Glomerular visceral epithelial cell (primary cell): ENCODE data around the gene CXCR4.
"Not testable (repeated sequence)": the region's sequence is repeated elsewhere in the genome, so short reads cannot be mapped to it uniquely, and the experiment has no call there.

Experiments used
- DNase-seq: peaks from one replicate; pipeline ENCODE4 v3.0.0-alpha.2; 2016; ENCODE audit errors: extremely low spot score

Gene CXCR4

DNA sequence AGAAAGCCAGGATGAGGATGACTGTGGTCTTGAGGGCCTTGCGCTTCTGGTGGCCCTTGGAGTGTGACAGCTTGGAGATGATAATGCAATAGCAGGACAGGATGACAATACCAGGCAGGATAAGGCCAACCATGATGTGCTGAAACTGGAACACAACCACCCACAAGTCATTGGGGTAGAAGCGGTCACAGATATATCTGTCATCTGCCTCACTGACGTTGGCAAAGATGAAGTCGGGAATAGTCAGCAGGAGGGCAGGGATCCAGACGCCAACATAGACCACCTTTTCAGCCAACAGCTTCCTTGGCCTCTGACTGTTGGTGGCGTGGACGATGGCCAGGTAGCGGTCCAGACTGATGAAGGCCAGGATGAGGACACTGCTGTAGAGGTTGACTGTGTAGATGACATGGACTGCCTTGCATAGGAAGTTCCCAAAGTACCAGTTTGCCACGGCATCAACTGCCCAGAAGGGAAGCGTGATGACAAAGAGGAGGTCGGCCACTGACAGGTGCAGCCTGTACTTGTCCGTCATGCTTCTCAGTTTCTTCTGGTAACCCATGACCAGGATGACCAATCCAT lies 2.7 kb downstream of the CXCR4 start:
- no peak for DNase-seq

DNA sequence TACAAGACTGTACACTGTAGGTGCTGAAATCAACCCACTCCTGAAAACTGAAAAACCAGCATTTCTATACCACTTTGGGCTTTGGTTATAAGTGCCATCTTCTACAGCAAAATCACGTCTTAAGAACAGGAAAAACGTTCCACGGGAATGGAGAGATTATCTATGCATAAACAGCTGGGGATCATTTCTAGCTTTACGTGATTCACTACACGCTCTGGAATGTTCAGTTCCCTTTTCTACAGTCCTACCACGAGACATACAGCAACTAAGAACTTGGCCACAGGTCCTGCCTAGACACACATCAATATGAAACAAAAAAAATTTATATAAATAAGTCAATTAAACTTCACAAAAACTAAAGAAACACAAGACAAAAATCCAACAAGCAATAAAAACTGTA lies 3.6 kb downstream of the CXCR4 start:
- DNase-seq: no peak

DNA sequence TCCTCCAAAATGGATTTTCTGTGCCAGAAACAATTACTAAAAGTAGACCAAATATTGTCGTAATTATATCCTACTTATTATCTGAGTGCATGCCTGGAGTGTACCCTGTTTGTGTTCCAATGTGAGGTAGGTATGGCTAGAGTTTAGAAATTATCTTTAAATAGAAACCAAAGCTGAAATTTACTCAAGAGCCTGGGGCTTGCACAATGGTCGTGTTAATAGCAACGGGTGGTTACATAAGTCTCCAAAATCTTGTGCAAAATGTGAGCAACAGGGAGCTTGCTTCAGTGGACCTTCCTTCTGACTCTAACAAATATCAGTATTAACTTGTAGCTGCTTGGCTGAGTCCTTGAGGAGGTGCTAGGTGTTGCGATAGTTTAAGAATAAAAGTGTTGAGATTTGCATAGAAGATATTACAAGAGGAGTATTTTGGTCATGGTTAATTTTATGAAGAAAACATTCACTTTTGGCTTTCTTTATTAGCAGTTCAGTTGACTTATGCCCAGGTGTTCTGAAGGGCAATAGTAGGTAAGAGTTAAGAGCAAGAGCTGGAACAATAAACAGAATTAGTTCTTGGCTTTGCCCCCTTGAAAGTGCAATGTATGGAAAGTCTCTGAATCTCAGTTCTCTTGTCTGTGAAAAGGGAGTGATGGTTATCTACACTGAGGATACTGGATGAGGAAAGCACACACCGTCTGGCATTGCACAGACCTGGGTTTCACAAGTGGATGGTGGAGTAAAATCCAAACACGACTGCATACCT lies 4.6 kb downstream of the CXCR4 start:
- DNase-seq: no peak

DNA sequence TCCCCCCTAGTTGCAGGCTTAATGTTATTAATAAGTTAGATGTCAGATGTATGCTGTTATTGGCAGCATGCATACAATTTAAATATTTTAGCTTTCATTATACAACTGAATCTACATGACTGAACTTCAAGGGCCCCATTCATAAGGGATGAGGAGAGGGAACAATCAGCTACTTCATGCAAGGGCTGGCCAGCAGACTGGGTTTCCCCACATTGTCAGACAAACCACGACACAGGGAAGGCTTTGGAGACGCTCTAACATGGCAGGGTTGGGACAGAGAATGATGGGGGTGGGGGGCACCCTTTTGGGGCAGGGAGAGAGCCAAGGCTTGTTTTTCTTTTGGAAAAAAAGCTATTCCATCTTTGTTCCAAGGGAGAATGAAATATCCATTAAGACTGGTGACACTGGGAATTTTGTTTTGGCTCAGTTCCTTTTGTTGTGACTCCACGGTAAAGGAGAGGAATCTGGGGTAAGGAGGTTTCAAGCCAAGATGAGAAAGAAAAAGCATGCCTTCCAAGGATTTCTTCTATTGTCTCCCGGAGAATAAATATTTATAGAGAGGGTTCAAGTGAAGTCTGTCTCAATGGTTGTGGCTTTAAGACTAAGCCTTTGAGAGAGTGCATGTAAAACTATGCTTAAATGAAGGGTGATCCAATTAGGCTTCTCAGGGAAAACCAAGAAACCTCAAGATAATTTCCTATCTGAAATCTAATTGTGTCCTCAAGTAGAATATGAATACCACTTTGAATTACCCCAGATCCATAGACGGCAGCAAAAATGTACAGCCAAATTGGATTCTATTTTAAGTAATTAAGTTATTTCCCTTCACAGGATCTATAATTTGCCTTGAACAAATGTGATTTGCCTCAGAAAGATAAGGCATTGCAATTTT lies 5.4 kb downstream of the CXCR4 start:
- DNase-seq: no peak

DNA sequence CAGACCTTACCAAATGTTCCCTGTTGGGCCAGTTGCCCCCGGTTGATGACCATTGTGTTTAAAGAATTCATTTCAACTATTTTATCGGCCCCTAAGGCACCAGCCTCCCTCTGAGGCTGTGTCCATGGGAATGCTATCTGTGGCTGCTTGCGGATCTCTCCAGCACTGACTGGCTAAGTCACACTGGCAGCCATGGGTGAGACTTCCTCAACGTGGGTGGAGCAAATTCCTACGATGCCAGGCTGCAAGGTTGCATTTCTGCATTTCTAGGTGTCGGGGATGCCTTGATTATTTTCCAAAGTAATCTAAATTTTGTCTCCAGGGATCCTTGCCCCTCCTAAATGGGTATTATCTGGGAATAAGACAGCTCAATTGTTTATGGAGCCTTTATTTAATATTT lies 6.2 kb downstream of the CXCR4 start:
- DNase-seq: no peak

DNA sequence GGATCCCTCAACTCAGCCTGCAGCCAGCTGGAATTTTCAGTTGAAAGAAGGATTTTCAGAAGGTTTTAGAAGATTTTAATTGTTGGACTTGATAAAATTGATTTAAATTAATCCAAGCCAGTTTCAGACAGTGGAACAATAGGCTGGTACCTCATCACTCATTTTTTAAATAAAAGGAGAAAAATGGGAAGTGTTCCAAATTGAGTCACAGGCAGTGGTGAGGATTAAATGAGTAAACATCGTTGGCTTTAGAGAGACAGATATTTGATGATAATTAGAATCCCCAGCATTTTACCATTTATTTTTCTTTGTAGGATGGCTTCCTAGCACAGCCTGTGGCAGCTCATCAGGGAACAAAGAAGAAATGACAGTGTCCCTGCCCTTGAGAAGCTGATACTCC lies 7.4 kb downstream of the CXCR4 start:
- no peak for DNase-seq

DNA sequence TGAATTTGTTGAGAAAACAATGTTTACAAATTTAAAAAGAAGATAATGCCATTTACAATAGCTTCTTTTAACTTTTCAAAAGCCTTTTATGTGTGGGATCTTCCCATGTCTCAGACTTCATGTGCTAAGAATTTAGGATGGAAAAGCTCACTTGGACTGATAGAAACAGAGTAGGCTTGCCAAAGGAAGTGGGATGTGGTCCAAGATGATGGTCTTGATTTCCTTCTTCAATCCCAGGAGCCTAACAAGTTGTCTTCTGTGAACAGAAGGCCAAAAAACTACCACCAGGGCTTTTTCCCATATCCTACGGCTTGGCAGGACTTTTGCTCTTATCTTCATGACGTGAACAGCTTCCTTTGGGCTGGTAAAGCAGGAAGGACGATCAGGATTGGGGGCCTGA lies 9.5 kb downstream of the CXCR4 start:
- no peak for DNase-seq

DNA sequence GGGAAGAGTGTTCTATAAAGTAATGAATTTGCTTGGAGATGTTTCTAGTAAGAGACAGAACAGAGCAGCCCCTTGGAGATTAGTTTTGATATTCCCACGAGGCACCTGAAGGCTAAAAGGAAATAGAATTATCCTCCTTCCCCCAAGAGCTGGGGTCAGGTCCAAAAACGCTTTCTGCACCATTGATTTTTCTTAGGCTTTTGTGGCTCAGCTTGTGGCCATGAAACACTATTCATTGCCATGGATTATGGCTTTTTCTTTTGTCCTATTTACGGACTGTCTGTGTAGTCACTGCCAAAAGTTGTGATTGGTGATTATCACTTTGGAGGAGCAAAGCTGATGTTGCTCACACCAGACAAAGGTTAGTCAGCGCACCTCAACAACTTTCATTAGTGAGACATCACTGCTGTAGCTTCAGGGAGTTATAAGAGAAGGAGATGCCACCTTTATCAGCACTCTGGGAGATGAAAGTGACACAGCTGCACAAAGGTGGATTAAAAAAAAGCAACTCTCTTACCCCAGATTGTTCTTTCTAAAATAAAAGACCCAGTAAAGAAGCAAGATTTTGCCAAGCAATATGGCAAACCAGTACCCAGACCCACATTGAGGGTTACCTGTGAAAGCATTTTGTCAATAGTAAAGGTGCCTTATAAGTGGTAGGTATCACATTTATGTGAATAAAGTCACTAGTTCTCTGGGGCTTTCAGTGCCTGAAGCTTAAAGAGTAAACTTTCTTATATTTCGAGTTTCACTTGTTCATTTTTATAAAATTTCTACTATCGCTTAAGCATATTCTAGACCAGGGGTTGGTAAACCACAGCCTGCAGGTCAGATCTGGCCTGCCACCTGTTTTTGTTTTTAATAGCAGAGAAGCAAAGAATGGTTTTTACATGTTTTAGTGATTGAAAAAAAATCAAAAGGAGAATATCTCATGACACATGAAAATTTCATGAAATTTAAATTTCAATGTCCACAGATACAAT lies 10.6 kb downstream of the CXCR4 start:
- DNase-seq: no peak

DNA sequence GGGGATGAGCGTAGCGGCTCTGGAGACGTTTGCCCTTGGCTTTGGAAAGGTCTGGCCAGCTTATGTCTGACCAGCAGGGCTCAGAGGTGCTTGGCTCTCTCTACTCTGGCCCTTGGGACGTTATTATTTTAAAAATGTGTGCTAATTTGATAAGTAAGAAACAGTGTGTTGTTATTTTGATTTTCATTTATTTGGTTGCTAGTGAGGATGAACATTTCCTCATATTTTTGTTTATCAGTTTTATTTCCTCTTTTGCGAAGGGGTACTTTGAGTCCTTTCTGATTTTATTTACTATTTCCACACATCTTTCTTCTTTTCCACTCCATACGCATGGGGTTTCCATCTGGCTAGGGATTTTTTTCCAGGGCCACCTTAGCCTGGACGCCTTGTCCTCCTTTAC lies 11.4 kb downstream of the CXCR4 start:
- no peak for DNase-seq

DNA sequence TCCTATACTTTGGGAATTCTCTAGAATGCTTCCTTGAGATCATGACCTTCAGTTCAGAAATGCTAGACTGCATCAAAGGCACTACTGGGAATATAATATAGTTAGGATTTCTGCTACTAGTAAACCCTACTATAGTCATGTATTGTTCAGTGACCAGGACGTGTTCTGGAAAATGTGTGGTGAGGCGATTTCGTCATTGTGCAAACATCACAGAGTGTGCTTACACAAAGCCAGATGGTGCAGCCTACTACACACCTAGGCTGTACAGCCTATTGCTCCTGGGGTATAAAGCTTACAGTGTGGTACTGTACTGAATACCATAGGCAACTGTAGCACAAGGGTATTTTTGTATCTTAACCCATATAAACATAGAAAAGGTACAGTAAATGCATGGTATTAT lies 13.0 kb downstream of the CXCR4 start:
- no peak for DNase-seq

DNA sequence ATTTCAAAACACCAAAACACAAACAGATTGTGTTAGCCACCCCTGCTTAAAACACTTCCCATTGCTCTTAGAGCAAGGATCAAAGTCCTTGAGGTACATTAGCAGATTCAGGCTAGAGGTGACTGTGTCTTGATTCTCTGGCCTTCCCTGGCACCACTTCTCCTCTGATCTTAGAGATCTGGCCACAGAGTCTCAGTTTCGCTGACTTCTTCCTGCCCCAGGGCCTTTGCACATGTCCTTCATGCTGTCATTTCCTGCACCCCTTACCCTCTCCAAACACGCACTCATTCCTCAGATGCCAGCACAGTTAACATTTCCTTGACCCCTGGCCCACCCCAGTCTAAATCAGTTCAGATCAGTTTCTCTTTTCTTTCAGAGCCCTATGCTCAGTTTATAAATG lies 16.9 kb downstream of the CXCR4 start:
- no peak for DNase-seq

DNA sequence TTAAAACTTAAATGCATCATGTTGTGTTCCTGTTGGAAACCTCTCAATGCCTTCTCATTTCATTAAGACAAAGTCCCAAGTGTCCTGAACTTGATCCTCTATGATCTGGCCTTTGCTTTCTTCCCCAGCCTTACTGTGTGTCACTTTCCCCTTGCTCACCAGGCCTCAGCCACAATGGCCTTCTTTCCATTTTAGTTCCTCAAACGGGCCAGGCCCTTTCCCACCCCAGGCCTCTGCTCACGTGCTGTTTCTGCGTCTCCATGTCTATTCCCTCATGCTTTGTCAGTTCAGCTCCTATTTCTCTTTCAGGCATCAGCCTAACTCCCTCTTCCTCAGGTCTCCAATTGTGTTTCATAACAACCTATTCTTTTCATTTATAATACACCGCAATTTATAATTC lies 19.5 kb downstream of the CXCR4 start:
- DNase-seq: no peak

DNA sequence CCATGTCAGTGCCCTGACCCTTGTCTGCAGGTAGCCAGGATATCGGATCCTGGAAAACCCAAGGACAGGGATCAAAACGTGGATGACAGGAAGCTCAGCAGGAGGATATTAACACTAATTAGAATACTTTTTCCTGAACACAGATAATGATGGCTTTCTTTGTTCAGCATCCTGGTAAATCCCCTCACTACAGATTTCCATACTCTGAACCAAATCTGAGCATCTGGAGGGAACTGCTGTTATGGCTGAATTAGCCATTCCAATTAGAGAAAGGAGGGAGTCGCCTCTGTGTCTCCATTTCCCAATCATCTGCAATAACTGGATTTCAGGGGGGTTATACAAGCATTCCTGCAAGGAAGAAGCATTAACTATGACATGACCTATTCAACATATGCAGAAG lies 24.4 kb downstream of the CXCR4 start:
- no peak for DNase-seq

DNA sequence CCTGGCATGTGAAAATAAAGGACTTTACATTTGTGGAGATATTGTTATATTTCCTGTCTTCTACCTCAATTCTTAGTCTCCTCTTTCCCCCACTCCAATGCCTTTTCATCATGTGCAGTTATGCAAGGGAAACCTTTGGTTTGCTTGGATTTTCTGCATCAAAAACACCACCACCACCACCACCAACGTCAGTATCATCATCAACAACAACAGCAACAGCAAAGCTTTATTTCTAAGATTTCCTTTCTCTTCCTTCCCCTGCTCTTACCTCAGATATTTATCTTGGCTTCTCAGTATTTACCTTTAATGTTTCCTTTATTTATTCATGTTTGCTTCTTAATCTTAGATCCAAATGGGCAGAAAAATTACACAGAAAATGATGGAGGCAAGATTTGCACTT lies 26.1 kb downstream of the CXCR4 start:
- no peak for DNase-seq

DNA sequence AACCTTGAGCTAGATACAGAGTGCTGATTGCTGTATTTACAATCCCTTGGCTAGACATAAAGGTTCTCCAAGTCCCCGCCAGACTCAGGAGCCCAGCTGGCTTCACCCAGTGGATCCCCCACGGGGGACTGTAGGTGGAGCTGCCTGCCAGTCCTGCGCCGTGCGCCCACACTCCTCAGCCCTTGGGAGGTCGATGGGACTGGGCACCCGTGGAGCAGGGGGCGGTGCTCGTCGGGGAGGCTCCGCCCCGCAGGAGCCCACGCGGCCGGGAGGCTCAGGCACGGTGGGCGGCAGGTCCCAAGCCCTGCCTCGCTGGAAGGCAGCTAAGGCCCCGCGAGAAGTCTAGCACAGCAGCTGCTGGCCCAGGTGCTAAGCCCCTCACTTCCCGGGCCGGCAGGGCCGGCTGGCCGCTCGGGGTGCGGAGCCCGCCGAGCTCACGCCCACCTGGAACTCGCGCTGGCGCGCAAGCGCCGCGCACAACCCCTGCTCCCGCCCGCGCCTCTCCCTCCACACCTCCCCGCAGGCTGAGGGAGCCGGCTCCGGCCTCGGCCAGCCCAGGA lies 30.0 kb downstream of the CXCR4 start:
- not testable (repeated sequence) for DNase-seq

DNA sequence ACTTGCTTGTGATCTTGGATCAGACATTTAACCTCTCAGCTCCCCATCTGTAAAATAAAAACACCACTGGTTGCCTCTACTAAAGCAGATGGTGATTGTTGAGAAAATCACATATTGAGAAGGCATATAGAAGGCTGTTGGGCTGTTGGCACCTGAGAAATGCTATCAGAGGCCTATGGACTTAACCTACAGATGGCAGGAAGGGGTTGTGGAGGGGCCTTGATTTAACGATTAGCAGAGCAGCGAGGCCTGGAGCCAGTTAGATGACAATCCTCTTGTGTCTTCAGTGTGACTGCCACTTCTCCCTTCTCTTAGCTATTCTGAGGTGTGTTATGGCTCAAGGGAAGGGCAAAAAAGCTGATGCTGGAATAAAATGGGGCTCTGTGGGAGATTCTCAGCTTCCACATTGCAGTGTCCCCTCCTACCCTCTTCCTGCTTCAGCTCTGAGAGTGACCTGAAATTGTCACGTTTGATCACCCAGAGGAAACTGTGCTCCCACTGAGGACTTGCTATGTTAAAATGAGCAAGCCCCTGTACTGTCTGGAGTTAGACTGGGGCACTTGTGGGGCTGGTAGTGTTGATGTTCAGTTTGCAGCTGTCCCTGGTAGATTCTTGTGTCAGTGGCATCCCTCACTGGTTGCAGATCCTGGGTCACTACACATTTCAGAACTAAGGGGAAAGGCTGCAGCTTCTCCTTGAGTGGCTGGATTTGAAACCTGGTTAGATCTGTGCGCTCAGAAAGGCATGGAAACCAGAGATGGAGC lies 31.5 kb downstream of the CXCR4 start:
- no peak for DNase-seq

DNA sequence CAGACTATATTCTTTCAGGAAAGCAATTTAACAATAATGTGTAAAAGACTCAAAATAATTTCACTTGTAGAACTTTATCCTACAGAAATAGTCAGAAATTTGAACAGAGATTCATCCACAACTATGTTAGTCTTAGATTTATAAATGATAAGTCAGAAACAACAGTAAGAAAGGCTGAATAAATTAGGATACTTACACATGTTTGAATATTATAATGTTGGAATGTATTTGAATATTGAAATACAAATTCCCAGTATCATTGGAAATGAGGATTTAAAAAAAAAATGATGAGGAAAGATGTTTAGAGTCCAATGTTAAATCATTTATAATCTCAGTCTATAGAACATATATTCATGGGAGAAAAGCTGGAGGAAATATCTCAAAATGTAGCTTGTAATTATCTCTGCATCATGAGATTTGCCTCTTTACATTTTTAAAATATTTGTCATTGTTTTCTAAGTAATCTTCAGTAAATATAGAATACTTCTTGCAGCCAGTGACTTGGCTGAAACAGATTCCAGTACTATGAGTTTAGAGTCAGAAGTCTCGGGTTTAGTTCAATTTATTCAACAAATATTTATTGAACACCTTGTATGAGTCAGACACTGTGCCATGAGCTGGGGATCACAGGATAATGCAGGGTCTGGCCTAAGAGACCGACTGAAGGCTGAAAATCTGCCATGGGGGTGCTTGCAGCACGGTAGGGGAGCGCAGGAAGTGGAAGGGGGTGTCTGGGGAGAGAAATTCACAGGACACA lies 32.3 kb downstream of the CXCR4 start:
- no peak for DNase-seq

DNA sequence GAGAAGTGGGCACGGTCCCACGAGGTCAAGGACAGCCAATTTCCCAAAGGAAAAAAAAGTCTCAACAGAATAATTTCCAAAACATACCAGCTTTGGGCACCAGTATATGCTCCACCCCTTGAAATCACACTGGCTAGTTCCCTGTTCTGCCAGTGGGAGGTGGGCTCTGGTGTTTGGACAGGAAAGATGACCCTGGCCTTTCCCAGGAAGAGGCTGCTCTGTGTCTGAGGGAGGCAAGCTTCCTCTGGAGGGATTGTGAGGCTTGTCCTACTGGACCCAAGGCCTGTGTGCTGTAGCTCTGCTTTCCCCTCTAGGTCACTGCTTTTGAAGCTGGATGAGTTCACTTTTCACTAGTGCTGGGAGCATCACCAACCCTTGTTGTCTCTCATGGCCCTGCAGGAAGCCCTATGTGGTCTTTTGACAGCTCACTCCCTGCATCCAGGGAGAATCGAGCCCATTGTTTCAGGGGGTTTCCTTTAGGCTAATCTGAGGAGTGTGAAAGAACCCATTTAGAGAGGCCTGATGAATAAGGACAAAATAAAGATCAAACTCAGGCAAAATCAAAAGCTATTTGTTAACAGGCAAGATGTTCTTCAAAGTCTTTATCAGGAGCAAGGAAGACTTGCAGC lies 36.3 kb downstream of the CXCR4 start:
- DNase-seq: no peak

DNA sequence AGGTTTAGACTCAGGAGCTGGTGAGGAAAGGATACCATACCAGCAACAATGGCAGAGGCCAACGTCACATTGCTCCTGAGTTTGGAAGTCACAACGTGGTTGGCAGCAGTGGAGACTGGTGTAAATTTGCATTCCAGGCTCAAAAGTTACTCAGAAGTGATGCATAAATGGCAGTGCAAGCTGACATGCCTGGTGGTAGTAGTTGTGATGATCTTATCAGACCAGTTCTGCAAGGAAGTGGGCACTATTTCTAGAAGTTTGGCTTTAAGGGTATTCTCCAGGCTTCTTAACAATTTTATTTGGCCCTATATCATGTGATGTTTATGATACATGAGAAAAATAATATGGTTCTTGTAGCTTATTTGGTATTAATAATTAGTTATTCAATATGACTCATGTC lies 37.8 kb downstream of the CXCR4 start:
- no peak for DNase-seq
